C4-2B (cell line): Measurements from ENCODE around the gene TH.

Source experiments
- H3K27ac ChIP-seq: fragments of 450-650 bp; 2 replicates; pipeline ENCODE4 v1.5.1; 2017
- ZFX ChIP-seq: fragments of 450-650 bp; IDR thresholded peaks from 2 replicates; pipeline ENCODE4 v1.6.1; 2017
- TF ChIP-seq, protein P1 (sequence below): fragments of 450-650 bp; conservative IDR thresholded peaks from 2 replicates; pipeline ENCODE4 v1.5.1; 2017; ENCODE audit warnings: mild to moderate bottlenecking

Gene TH

GRCh38 chr11:2139123-2139521, 32.5 kb downstream of the TH start, which contains the start of gene IGF2:
TSS of gene IGF2 (minus strand) at chr11:2139389. CDS start at chr11:2135523, 3,866 bp downstream.
- no peak within 1 kb of the TSS for H3K27ac ChIP-seq
- TF ChIP-seq, protein P1, sequence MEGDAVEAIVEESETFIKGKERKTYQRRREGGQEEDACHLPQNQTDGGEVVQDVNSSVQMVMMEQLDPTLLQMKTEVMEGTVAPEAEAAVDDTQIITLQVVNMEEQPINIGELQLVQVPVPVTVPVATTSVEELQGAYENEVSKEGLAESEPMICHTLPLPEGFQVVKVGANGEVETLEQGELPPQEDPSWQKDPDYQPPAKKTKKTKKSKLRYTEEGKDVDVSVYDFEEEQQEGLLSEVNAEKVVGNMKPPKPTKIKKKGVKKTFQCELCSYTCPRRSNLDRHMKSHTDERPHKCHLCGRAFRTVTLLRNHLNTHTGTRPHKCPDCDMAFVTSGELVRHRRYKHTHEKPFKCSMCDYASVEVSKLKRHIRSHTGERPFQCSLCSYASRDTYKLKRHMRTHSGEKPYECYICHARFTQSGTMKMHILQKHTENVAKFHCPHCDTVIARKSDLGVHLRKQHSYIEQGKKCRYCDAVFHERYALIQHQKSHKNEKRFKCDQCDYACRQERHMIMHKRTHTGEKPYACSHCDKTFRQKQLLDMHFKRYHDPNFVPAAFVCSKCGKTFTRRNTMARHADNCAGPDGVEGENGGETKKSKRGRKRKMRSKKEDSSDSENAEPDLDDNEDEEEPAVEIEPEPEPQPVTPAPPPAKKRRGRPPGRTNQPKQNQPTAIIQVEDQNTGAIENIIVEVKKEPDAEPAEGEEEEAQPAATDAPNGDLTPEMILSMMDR = no peak
- no peak for TF ChIP-seq ZFX

DNA sequence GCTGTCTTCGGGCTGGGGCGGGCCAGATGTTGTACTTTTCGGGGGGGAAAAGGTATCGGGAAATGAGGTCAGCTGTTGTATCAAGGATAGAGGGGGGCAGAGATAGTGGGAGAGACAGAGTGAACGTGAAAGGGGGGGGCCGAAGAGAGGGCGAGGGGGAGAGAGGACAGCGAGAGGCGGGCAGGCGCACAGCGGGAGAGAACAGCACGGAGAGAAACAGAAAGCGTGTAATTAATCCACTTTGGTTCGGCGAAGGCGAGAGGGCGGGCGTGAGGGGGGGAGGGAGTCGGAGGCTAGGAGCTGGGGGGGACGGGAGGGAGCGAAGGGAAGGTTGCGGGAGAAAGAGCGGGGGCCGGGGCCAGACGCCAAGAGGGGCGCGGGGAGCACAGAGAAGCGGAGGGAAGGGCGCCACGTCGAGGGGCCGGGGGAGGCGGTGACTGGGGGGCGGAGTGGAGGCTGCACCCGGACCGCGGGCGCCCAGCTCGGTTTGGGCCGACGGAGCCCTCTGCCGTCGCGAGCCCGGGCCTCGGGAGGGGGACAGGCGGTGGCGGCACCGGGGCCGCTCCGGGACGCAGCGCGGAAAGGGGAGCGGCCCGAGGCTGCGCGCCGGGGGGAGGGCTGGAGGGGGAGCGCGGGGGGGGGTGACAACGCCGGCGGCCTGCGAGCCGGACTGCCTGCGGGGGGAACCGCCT, 33.0 kb downstream of the TH start:
- no peak for TF ChIP-seq ZFX
- TF ChIP-seq, protein P1 = no peak
- no peak overlapping the region for H3K27ac ChIP-seq

DNA sequence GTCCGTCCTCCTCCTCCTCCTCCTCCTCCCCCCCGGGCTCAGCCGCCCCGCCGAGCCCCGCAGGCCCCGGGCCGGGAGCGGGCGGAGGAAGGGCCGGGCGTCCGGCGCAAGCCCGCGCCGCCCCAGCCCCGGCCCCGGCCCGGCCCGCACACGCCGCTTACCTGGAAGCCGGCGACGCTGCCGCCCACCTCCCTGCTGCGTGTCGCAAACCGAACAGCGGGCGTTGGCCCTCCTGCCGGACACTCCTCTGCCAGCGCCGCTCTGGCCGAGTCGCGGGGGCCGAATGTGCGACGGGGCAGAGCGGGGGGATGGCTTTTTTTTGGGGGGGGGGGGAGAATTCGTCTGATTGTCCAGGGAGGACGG, 33.6 kb downstream of the TH start:
- TF ChIP-seq, protein P1 = no peak
- TF ChIP-seq ZFX = no peak
- H3K27ac ChIP-seq = no peak overlapping the region

DNA sequence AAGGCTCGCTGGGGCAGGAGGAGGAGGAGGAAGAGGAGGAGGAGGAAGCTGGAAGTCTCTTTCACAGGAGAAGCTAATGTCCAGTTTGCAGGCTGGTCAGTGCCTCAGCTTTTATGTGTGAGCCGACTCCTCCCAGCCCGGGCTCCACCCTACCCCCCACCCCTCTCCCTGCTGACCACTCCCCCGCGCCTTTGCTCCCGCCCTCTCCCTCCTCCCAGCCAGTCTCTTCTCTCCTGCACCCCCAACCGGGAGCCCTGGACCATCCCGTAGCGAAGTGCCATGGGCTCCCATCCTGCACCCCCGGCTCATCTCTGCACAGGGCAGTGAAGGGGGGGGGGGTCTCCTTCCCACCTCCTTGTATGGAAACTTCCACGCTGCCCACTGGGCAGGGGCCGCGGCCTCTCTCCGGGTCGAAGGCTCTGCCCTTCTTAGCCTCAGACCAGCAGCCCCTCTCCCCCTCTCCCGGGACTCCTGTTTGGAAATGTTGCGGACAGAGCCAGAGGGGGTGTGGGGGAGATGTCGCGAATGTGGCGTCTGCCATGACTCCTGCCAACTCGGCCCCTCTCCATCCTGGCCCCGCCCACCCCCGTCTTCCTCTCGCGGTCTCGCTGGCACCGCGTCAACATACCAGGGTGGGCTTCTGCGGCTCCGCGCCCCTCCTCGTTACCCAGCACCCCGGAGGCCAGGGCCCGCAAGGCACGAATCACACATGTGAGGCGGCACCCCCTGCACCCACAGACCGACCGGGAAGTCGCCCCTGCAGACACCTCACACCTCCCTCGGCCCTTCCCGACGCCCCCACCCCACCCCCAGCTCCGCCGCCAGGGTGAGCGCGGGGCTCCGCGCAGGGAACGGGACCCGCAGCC, 34.2 kb downstream of the TH start:
- TF ChIP-seq, protein P1 = no peak
- no peak for TF ChIP-seq ZFX
- no peak overlapping the region for H3K27ac ChIP-seq

DNA sequence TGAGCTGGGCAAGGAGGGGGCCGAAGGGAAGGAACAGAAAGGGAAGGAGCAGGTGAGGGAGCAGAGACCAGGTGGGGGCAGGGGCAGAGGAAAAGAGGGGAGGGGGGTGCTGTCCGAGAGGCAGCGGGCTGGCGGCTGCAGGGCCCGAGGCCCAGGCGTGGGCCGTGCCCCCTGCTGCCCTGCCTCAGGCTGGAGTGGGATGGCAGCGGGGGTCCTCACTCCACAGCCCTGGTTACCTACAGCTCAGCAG, 34.7 kb downstream of the TH start:
- no peak for TF ChIP-seq ZFX
- TF ChIP-seq, protein P1 = no peak
- H3K27ac ChIP-seq = no peak overlapping the region

GRCh38 chr11:2136209-2136951, 35.2 kb downstream of the TH start:
- TF ChIP-seq, protein P1 = no peak
- no peak for TF ChIP-seq ZFX
- H3K27ac ChIP-seq = no peak overlapping the region

DNA sequence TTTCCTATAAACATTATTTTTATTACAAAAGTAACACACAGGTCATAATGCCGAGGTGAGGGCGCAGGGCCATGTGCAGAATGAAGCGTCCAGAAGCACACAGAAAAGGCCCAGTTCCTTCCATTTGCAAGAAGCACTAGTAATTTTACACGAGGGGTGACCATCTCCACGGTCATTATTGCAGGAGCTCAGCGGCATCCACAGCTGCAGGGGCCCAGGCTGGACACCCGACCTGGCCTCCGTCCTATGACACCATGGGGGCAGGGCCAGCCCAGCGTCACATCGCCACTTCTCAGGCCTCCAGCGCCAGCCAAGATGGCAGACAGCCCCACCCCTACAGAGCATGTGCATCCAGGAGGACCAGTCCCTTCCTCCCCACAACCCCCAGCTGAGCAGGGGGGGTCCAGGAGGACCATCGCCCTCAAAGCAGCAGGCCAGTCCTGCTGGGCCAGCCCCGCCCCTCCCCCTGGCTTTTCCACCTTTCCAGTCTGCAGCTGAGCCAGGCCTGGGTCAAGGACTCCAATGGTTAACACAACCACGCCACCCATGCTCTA, 35.9 kb downstream of the TH start:
- TF ChIP-seq ZFX = no peak
- TF ChIP-seq, protein P1 = no peak
- H3K27ac ChIP-seq = no peak overlapping the region
